Heart left ventricle (tissue), 16 donors: ENCODE measurements around the gene SRPRB. TPM values are rescaled to one million over a fixed set of nuclear protein-coding genes. Genes with fewer than 3 reads are reported as not detected.

Source experiments
- ATAC-seq, 4 donors: fragments of 200-7000 bp; cut with Tn5 transposase; one replicate each; pipeline ENCODE4 v1.9.1; 2020 to 2022; ENCODE audit warnings: moderate library complexity in 4 of 4, mild to moderate bottlenecking in 3 of 4, moderate number of reproducible peaks in 1 of 4
- DNase-seq, 5 donors: peaks; one replicate each; pipeline ENCODE4 v3.0.0-alpha.2; 2020
- H3K27ac ChIP-seq, 12 donors: fragments of 200-600 bp; sonication (generic) in 4 of 12; one replicate each; pipeline versions ENCODE4 v1.5.0 to v1.8.0; 2016 to 2022; ENCODE audit warnings: mild to moderate bottlenecking in 2 of 12
- H3K27me3 ChIP-seq, 9 donors: fragments of 200-600 bp; sonication (generic) in 2 of 9; one replicate each; pipeline versions ENCODE4 v1.5.1 to v1.8.0; 2016 to 2022; ENCODE audit warnings: mild to moderate bottlenecking in 3 of 9
- H3K36me3 ChIP-seq, 9 donors: fragments of 200-600 bp; sonication (generic) in 2 of 9; one replicate each; pipeline versions ENCODE4 v1.5.0 to v1.8.0; 2018 to 2022; ENCODE audit warnings: mild to moderate bottlenecking in 2 of 9
- H3K4me1 ChIP-seq, 12 donors: fragments of 200-600 bp; sonication (generic) in 4 of 12; one replicate each; pipeline versions ENCODE4 v1.5.0 to v1.8.0; 2016 to 2022; ENCODE audit warnings: mild to moderate bottlenecking in 3 of 12
- H3K4me3 ChIP-seq, 12 donors: fragments of 200-600 bp; sonication (generic) in 4 of 12; one replicate each; pipeline versions ENCODE4 v1.5.0 to v1.8.0; 2017 to 2022; ENCODE audit warnings: mild to moderate bottlenecking in 9 of 12, moderate library complexity in 4 of 12
- H3K9me3 ChIP-seq, 12 donors: fragments of 200-600 bp; sonication (generic) in 4 of 12; one replicate each; pipeline versions ENCODE4 v1.5.0 to v1.8.0; 2016 to 2022; ENCODE audit warnings: mild to moderate bottlenecking in 1 of 12
- POLR2A ChIP-seq, 2 donors: fragments of 450-650 bp; IDR thresholded peaks; one replicate each; pipeline ENCODE4 v1.6.1; 2017; ENCODE audit warnings: antibody characterized with exemption in 2 of 2, mild to moderate bottlenecking in 2 of 2, moderate library complexity in 2 of 2
- WGBS, 4 donors: extraction: QIAGEN DNeasy Blood & Tissue Kit in 2 of 4; methylation state at CpG; one replicate each; pipeline versions ENCODE4 v1.1.5 to v1.1.7; 2013 to 2018; 5-methylcytosine and 5-hydroxymethylcytosine counted together
- intact Hi-C, 10 donors: fragments of 100-400 bp; cut with DNase I; formaldehyde crosslinking; loops; one replicate each; pipeline versions ENCODE4 v1.11.1 to v1.14.2; 2022
- polyA plus RNA-seq, 2 donors: library from polyadenylated mRNA; stranded (reverse); fragments of 200-250 nt; gene quantifications; one replicate each; pipeline ENCODE4 v1.2.3, GENCODE V29; 2013
- total RNA-seq, 9 donors: library from RNA; depleted of rRNA in 2 of 9; stranded (reverse); fragments of >200 nt in 2 of 9; fragmentation: NEBNext Ultra II Directional in 3 of 9; extraction: Animal tissue kit (Norgen Biotek cat#: 25700) in 3 of 9; gene quantifications; one replicate each; pipeline versions ENCODE4 v1.1.0 to v1.2.4, GENCODE V29; 2016 to 2023
- TF ChIP-seq, protein P1 (sequence below), 12 donors: fragments of 200-600 bp; sonication (generic) in 4 of 12; IDR thresholded peaks; one replicate each; pipeline versions ENCODE4 v1.5.0 to v1.8.0; 2018 to 2022; ENCODE audit warnings: antibody characterized with exemption in 12 of 12, mild to moderate bottlenecking in 5 of 12
- donor health status: ischemic (EF 13 %, LVEDD 7.1; RV severe dilation, severe dysfunction).
- donor health status: healthy with polysubstance abuse.
- donor health status: DM: no; HTN: yes; CAD: no.
- donor health status: DM: no; HTN: no; CAD: no.
- donor health status: ischemic (EF 25% LVEDD 6.9; RV normal size, moderate dysfunction).
- donor health status: ischemic (EF 25% LVEDD 5.7; RV mildly dilated, moderate dysfunction).
- donor health status: healthy.
- donor health status: DM: yes; HTN: yes; CAD: no.
- donor health status: ischemic (EF 35%, LVEDD 5.7; RV mildly dilated, moderate dysfunction).
- donor health status: nonischemic (EF 11% LVEDD 7.7; RV severe dilation, severe dysfunction).
- donor health status: DM: yes; HTN: yes; CAD: no.
- donor health status: PGD.
- donor health status: ischemic (EF 29% LVEDD 5.4; RV normal size, mild dysfunction).
- donor health status: nonischemic (EF 23%, LVEDD 6.1; RV moderate dilation, normal function).

SRPRB gene
- total and polyA plus RNA-seq, 11 donors, result 13.3 to 55.0 (median 24.9) TPM

DNA sequence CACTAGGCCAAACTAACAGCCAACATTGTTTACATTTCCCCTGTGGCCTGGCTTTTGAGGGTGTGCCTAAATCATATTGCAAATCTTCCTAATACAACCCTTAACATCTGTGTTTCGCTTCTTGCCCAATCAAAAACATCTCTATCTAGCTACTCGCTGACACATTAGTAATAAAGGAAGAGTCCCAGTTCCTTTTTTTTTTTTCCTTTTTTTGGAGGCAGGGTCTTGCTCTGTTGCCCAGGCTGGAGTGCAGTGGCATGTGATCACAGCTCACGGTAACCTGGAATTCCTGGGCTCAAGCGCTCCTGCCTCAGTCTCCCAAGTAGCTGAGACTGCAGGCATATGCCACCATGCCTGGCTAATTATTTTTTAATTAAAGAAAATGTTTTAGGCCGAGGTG is 2.1 kb upstream of the SRPRB start:
- Histone ChIP-seq H3K9me3 (no peaks in the 10 kb centered on the region), H3K36me3 (peaks cover 0 to 11% (median 10%) of the 10 kb centered on the region in 9 donors), H3K27ac (no peak overlapping the region), H3K4me1 (peaks cover 0 to 18% (median 8%) of the 10 kb centered on the region in 12 donors), H3K4me3 (no peak overlapping the region), H3K27me3 (peaks cover 0 to 6% (median 0%) of the 10 kb centered on the region in 9 donors)
- ATAC-seq, result no peak
- DNase-seq, result no peak
- TF ChIP-seq, protein P1, sequence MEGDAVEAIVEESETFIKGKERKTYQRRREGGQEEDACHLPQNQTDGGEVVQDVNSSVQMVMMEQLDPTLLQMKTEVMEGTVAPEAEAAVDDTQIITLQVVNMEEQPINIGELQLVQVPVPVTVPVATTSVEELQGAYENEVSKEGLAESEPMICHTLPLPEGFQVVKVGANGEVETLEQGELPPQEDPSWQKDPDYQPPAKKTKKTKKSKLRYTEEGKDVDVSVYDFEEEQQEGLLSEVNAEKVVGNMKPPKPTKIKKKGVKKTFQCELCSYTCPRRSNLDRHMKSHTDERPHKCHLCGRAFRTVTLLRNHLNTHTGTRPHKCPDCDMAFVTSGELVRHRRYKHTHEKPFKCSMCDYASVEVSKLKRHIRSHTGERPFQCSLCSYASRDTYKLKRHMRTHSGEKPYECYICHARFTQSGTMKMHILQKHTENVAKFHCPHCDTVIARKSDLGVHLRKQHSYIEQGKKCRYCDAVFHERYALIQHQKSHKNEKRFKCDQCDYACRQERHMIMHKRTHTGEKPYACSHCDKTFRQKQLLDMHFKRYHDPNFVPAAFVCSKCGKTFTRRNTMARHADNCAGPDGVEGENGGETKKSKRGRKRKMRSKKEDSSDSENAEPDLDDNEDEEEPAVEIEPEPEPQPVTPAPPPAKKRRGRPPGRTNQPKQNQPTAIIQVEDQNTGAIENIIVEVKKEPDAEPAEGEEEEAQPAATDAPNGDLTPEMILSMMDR (IDR thresholded peaks at IDR 0.05), result no peak
- no peak for TF ChIP-seq POLR2A (IDR thresholded peaks at IDR 0.05)
- WGBS, 4 donors, result 89 to 94% (median 90%) methylated on average over 5 of the region's 5 CpGs
- intact Hi-C loops, result loop anchor here in 3 of 10 donors (10.0 kb wide), 2 partner anchors 139 to 1079 kb away; partner anchors contain the start of genes NPHP3 (in 2 of the 3) and TOPBP1 (in 1 of the 3)

DNA sequence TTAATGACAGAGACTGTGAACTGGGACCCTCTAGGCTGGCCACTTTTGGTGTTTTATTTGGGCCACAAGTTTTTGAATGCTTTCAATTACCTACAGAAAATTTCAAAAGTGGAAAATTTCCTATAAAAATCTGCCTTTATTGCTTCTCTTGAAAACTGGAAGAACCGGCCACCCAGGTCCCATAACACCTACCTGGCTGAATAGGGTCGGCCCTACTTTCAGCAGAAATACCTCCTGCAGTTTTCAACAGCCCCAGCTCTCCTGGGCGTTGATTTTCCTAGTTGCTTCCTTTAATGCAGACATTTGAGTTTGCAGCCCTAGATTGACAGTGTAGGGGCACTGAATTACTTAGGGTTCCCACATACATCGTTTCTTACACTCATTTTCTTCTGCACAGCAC is 719 bp upstream of the SRPRB start:
- Histone ChIP-seq H3K36me3 (peaks cover 0 to 26% (median 17%) of the 10 kb centered on the region in 9 donors), H3K9me3 (no peaks in the 10 kb centered on the region), H3K4me1 (peaks cover 0 to 18% (median 8%) of the 10 kb centered on the region in 12 donors), H3K4me3 (peak overlapping the region in 8 of 12 donors; percentile 68 to 95 (median 83)), H3K27me3 (peaks cover 0 to 6% (median 0%) of the 10 kb centered on the region in 9 donors), H3K27ac (no peak overlapping the region)
- ATAC-seq (no peak), DNase-seq (no peak)
- 61 to 78% (median 73%) methylated on average over 4 of the region's 4 CpGs for WGBS, 4 donors
- TF ChIP-seq, protein P1 (IDR thresholded peaks at IDR 0.05), result no peak
- TF ChIP-seq POLR2A (IDR thresholded peaks at IDR 0.05), result no peak
- intact Hi-C loops, result loop anchor here in 6 of 10 donors (5.0 to 10.0 kb wide), 4 partner anchors 140 to 1083 kb away; partner anchors contain the start of genes TOPBP1 (in 5 of the 6) and NPHP3 (in 3 of the 6)

DNA sequence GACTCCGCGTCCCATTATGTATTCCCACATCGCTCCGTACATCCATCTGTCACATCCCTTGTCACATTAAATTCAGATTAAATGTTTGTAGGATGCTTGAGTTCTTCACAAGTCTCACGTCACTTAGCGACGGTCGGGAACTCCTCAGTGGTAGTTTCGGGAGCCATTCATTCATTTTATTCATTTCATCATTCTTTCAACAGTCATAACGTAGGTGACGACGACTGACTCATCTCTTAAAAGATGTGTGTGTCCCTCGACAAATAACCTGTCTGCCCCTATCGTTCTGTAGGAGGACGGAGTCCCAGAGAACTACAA is 272 bp upstream of the SRPRB start:
- Histone ChIP-seq H3K27me3 (peaks cover 0 to 6% (median 0%) of the 10 kb centered on the region in 9 donors), H3K36me3 (peaks cover 0 to 30% (median 21%) of the 10 kb centered on the region in 9 donors), H3K4me1 (peaks cover 0 to 18% (median 8%) of the 10 kb centered on the region in 12 donors), H3K9me3 (no peaks in the 10 kb centered on the region), H3K4me3 (peak overlapping the region in 11 of 12 donors; percentile 31 to 95 (median 82)), H3K27ac (peak overlapping the region in 3 of 12 donors; percentile 75 to 80 (median 76))
- no peak for ATAC-seq
- TF ChIP-seq, protein P1 (IDR thresholded peaks at IDR 0.05), result no peak
- TF ChIP-seq POLR2A (IDR thresholded peaks at IDR 0.05), result no peak
- WGBS, 4 donors, result 14 to 18% (median 15%) methylated on average over 15 of the region's 15 CpGs
- no peak for DNase-seq
- intact Hi-C loops, result loop anchor here in 6 of 10 donors (5.0 to 10.0 kb wide), 4 partner anchors 141 to 1083 kb away; partner anchors contain the start of genes TOPBP1 (in 5 of the 6) and NPHP3 (in 3 of the 6)

DNA sequence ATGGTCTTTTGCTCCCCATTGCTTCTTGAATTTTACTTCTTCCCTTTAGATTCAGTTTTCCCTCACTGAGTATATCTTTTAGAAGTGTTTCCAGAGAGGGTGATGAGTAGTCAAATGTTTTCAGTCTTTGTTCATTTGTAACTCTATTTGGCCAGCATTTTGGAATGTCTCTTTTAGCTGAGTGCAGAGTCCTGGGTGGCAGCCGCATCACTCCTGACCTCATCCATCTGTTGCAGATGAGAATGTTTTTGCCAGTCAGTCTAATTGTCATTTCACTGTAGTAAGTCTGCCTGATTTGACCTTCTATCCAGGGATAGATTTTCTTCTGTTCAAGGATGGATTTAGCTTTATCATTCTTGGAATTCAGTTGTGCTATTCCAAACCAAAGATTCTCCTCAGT is 7.3 kb downstream of the SRPRB start:
- intact Hi-C loops, result loop anchor here in 4 of 10 donors (10.0 kb wide), 3 partner anchors 148 to 672 kb away; partner anchors contain the start of genes TOPBP1 (in 2 of the 4), ANAPC13 (in 1 of the 4) and CEP63 (in 1 of the 4)
- DNase-seq (no peak), ATAC-seq (peak in 1 of 4 donors; percentile 60)
- Histone ChIP-seq H3K27ac (no peak overlapping the region), H3K4me1 (peaks cover 0 to 10% (median 0%) of the 10 kb centered on the region in 12 donors), H3K4me3 (no peak overlapping the region), H3K36me3 (peaks cover 0 to 100% (median 90%) of the 10 kb centered on the region in 9 donors), H3K9me3 (no peaks in the 10 kb centered on the region), H3K27me3 (no peaks in the 10 kb centered on the region)
- TF ChIP-seq POLR2A (IDR thresholded peaks at IDR 0.05), result no peak
- TF ChIP-seq, protein P1 (IDR thresholded peaks at IDR 0.05), result no peak
- 65 to 74% (median 69%) methylated on average over 1 of the region's 1 CpG for WGBS, 4 donors
